Activated naive CD8-positive, alpha-beta T cell treated with anti-CD3 and anti-CD28 coated beads, Interleukin-2, amount 50 U/mL, for 24 hours (primary cell): Measurements from ENCODE around the gene FAM3A.

Experiments used
- ATAC-seq: fragments of 150-1000 bp; cut with Tn5 transposase; one replicate; pipeline ENCODE4 v1.10.0; 2021
- DNase-seq: peaks from one replicate; pipeline ENCODE4 v3.0.0; 2021
- H3K27ac Mint-ChIP-seq: one replicate; pipeline ENCODE4 v1.8.0; 2021; ENCODE audit warnings: mild to moderate bottlenecking, mixed read lengths
- H3K27me3 Mint-ChIP-seq: one replicate; pipeline ENCODE4 v1.8.0; 2021; ENCODE audit warnings: mixed read lengths
- H3K36me3 Mint-ChIP-seq: one replicate; pipeline ENCODE4 v1.8.0; 2021; ENCODE audit warnings: low read depth, mixed read lengths
- H3K4me1 Mint-ChIP-seq: one replicate; pipeline ENCODE4 v1.8.0; 2021; ENCODE audit warnings: mixed read lengths
- H3K4me3 Mint-ChIP-seq: one replicate; pipeline ENCODE4 v1.8.0; 2021; ENCODE audit warnings: mild to moderate bottlenecking, moderate library complexity, mixed read lengths
- H3K9me3 Mint-ChIP-seq: one replicate; pipeline ENCODE4 v1.8.0; 2021; ENCODE audit warnings: mixed read lengths

The FAM3A gene

GRCh38 chrX:154458116-154458953, 57.7 kb downstream of the FAM3A start, which contains the start of gene PLXNA3:
TSS of gene PLXNA3 (plus strand) at chrX:154458281. CDS start at chrX:154460184, 1,903 bp downstream.
- Mint-ChIP-seq H3K4me1 (peaks cover 9% of the 10 kb centered on the region), H3K36me3 (peaks cover 4% of the 10 kb centered on the region), H3K27ac (peak within 1 kb of the TSS; percentile 91), H3K9me3 (no peaks in the 10 kb centered on the region), H3K27me3 (no peaks in the 10 kb centered on the region), H3K4me3 (peak within 1 kb of the TSS; percentile 88)
- DNase-seq (peak; percentile 71), ATAC-seq (peak; percentile 59)

GRCh38 chrX:154457491-154458115, 58.4 kb downstream of the FAM3A start:
- peak; percentile 53 for DNase-seq
- peak overlapping the region; percentile 88 for H3K4me3 Mint-ChIP-seq

More at GRCh38 chrX:154457491-154458115, 58.4 kb downstream of the FAM3A start:
- Mint-ChIP-seq H3K9me3 (no peaks in the 10 kb centered on the region), H3K4me1 (peaks cover 9% of the 10 kb centered on the region), H3K27ac (peak overlapping the region; percentile 91), H3K36me3 (peaks cover 2% of the 10 kb centered on the region), H3K27me3 (no peaks in the 10 kb centered on the region)
- peak; percentile 55 for ATAC-seq
